CD4-positive, alpha-beta T cell treated with Interleukin-17A for 4 hours (primary cell): ENCODE results near the gene ERCC3.

Source experiments
- DNase-seq: peaks from one replicate; pipeline ENCODE4 v3.0.0-alpha.2; 2020; ENCODE audit warnings: mixed read lengths

The ERCC3 gene

GRCh38 chr2:127293748-127294562, at the start of gene ERCC3:
ERCC3 (minus strand) TSS chr2:127294144; CDS start chr2:127294081, 63 bp downstream.
- peak; percentile 86 for DNase-seq

GRCh38 chr2:127343277-127343676, 49.3 kb upstream of the ERCC3 start:
- no peak for DNase-seq

GRCh38 chr2:127342101-127342500, 48.2 kb upstream of the ERCC3 start:
- no peak for DNase-seq

GRCh38 chr2:127332335-127332734, 38.4 kb upstream of the ERCC3 start:
- DNase-seq, result no peak

- DNase-seq, result no peak
Measured at GRCh38 chr2:127330753-127331152, 36.8 kb upstream of the ERCC3 start.

- DNase-seq, result no peak
Measured at GRCh38 chr2:127326289-127326945, 32.5 kb upstream of the ERCC3 start.

GRCh38 chr2:127324635-127325034, 30.7 kb upstream of the ERCC3 start:
- DNase-seq, result peak; percentile 16

- no peak for DNase-seq
Measured at GRCh38 chr2:127321303-127321702, 27.4 kb upstream of the ERCC3 start.

- no peak for DNase-seq
Measured at GRCh38 chr2:127320586-127321275, 26.8 kb upstream of the ERCC3 start.

GRCh38 chr2:127320067-127320466, 26.1 kb upstream of the ERCC3 start:
- DNase-seq, result no peak

GRCh38 chr2:127314193-127314988, 20.4 kb upstream of the ERCC3 start:
- DNase-seq, result no peak

- no peak for DNase-seq
Measured at GRCh38 chr2:127313406-127313805, 19.5 kb upstream of the ERCC3 start.

- no peak for DNase-seq
Measured at GRCh38 chr2:127310980-127311379, 17.0 kb upstream of the ERCC3 start.

- no peak for DNase-seq
Measured at GRCh38 chr2:127309468-127309867, 15.5 kb upstream of the ERCC3 start.

- DNase-seq, result no peak
Measured at GRCh38 chr2:127308586-127309138, 14.7 kb upstream of the ERCC3 start.

GRCh38 chr2:127305990-127306585, 12.1 kb upstream of the ERCC3 start:
- no peak for DNase-seq

- DNase-seq, result no peak
Measured at GRCh38 chr2:127302168-127302567, 8.2 kb upstream of the ERCC3 start.

GRCh38 chr2:127293386-127293747, 577 bp downstream of the ERCC3 start:
- DNase-seq, result no peak

GRCh38 chr2:127288274-127288673, 5.7 kb downstream of the ERCC3 start:
- no peak for DNase-seq

- no peak for DNase-seq
Measured at GRCh38 chr2:127283275-127283674, 10.7 kb downstream of the ERCC3 start.

GRCh38 chr2:127280693-127281092, 13.3 kb downstream of the ERCC3 start:
- DNase-seq, result no peak

- no peak for DNase-seq
Measured at GRCh38 chr2:127279781-127280180, 14.2 kb downstream of the ERCC3 start.
